ENCODE results near the gene SKAP1.

DNA sequence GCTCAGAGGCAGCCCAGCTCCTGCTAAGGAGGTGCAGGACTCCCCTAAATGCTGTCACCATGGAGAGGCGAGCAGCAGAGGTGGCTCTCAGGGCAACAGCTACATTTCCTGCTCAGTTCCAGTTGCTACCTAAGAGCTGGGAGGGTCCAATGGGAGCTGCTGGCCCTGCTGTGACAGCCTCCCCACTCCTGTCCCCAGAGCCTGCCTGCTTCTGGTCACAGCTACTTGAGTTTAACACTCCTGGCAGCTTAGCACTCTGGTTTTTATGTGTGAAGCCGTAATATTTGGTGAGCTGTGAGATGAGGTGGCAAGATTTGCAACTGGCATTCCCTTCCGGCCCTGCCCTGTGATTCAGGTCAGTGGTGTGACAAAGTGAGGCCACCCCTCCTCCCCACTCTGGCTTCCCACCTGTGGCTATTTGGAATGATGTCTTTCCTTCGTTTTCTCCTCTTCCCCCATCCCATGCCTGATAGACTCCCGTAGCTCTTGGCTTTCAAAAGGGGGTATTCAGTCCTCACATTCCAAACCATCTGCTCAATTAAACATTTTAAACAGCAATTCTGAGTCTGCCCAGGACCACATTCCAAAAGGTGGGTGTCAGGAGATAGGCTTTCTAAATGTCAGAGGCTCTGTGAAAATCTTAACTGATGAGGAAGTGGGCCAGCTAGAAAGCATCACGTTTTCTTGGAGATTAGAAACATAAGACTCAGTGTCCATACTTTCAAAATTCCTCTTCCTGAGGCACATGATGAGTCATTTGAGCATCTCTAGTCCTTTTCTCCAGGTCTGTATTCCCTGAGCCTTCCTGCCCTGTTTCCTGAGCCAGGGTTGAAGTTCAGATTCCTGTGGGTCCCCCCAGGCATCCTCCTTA is 42.6 kb upstream of the SKAP1 start:
- TF ChIP-seq, protein P1, sequence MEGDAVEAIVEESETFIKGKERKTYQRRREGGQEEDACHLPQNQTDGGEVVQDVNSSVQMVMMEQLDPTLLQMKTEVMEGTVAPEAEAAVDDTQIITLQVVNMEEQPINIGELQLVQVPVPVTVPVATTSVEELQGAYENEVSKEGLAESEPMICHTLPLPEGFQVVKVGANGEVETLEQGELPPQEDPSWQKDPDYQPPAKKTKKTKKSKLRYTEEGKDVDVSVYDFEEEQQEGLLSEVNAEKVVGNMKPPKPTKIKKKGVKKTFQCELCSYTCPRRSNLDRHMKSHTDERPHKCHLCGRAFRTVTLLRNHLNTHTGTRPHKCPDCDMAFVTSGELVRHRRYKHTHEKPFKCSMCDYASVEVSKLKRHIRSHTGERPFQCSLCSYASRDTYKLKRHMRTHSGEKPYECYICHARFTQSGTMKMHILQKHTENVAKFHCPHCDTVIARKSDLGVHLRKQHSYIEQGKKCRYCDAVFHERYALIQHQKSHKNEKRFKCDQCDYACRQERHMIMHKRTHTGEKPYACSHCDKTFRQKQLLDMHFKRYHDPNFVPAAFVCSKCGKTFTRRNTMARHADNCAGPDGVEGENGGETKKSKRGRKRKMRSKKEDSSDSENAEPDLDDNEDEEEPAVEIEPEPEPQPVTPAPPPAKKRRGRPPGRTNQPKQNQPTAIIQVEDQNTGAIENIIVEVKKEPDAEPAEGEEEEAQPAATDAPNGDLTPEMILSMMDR (IDR thresholded peaks at IDR 0.05; ENCODE audit: low read depth, low read length): no peak
- no peak for TF ChIP-seq EZH2phosphoT487 (IDR thresholded peaks at IDR 0.05; ENCODE audit: low read depth)
